PC-9 (cell line): ENCODE data around the gene R3HDM1. TPM values are rescaled to one million over a fixed set of nuclear protein-coding genes. Genes with fewer than 3 reads are reported as not detected.
"Not testable (repeated sequence)": the region's sequence is repeated elsewhere in the genome, so short reads cannot be mapped to it uniquely, and the experiment has no call there.

Experiments
- BruUV-seq: library from RNA; stranded (reverse); fragments of 400-500 nt; replicated peaks from 2 replicates; lab custom pipeline; 2021; lab: Mats Ljungman, UMichigan
- CTCF ChIA-PET: fragments of 300-600 bp; sonication (Branson Sonifier 250); formaldehyde crosslinking; loops from one replicate; lab custom pipeline; 2022; ENCODE audit warnings: antibody characterized with exemption; lab: Charles Lee
- POLR2A ChIA-PET: fragments of 300-600 bp; sonication (Branson Sonifier 250); formaldehyde crosslinking; loops from one replicate; lab custom pipeline; 2022; ENCODE audit warnings: antibody characterized with exemption; ENCODE audit not compliant: unreplicated experiment; lab: Charles Lee
- DNase-seq, 2 experiments: peaks; one replicate each; pipeline versions ENCODE4 v3.0.0 to v3.0.0-alpha.2; 2015 to 2022; ENCODE audit warnings: mixed read lengths in 1 of 2
- H2AFZ ChIP-seq: fragments of 200-600 bp; sonication (generic); 2 replicates; pipeline ENCODE4 v1.8.1; 2017; ENCODE audit warnings: antibody characterized with exemption
- H3F3A ChIP-seq: fragments of 200-600 bp; sonication (generic); 2 replicates; pipeline ENCODE4 v1.8.1; 2017; ENCODE audit warnings: antibody characterized with exemption, mild to moderate bottlenecking, low read depth; ENCODE audit not compliant: insufficient read depth
- H3K27ac ChIP-seq: fragments of 200-600 bp; sonication (generic); 2 replicates; pipeline ENCODE4 v1.6.1; 2016; ENCODE audit warnings: mixed run types
- H3K27me3 ChIP-seq: fragments of 200-600 bp; sonication (generic); 2 replicates; pipeline ENCODE4 v1.6.1; 2016; ENCODE audit warnings: low read depth, mixed run types; ENCODE audit not compliant: insufficient read depth
- H3K36me3 ChIP-seq: fragments of 200-600 bp; sonication (generic); 2 replicates; pipeline ENCODE4 v1.6.1; 2016; ENCODE audit warnings: low read depth, mixed run types
- H3K4me1 ChIP-seq: fragments of 200-600 bp; sonication (generic); replicated peaks from 2 replicates; pipeline ENCODE4 v1.6.1; 2016; ENCODE audit warnings: mixed run types; ENCODE audit not compliant: insufficient read depth
- H3K4me2 ChIP-seq: fragments of 200-600 bp; sonication (generic); 2 replicates; pipeline ENCODE4 v1.6.1; 2017; ENCODE audit warnings: mixed run types
- H3K4me3 ChIP-seq: fragments of 200-600 bp; sonication (generic); 2 replicates; pipeline ENCODE4 v1.6.1; 2016; ENCODE audit warnings: mixed run types
- H3K79me2 ChIP-seq: fragments of 200-600 bp; sonication (generic); 2 replicates; pipeline ENCODE4 v1.6.1; 2017; ENCODE audit warnings: low read depth, mixed run types
- H3K9me2 ChIP-seq: fragments of 200-600 bp; sonication (generic); 2 replicates; pipeline ENCODE4 v1.8.1; 2017; ENCODE audit warnings: mild to moderate bottlenecking; ENCODE audit not compliant: insufficient read depth
- H3K9me3 ChIP-seq: fragments of 200-600 bp; sonication (generic); 2 replicates; pipeline ENCODE4 v1.8.1; 2016; ENCODE audit warnings: low read depth; ENCODE audit not compliant: insufficient read depth
- H4K20me1 ChIP-seq: fragments of 200-600 bp; sonication (generic); 2 replicates; pipeline ENCODE4 v1.8.1; 2017; ENCODE audit not compliant: insufficient read depth
- EZH2 ChIP-seq: fragments of 200-600 bp; sonication (generic); IDR thresholded peaks from 2 replicates; pipeline ENCODE4 v1.8.0; 2017; ENCODE audit warnings: antibody characterized with exemption, low read depth
- intact Hi-C: fragments of 100-400 bp; cut with micrococcal nuclease; formaldehyde crosslinking; loops from one replicate; pipeline ENCODE4 v1.10.0; 2022; ENCODE audit not compliant: unreplicated experiment
- total RNA-seq: library from RNA; stranded (reverse); gene quantifications from 2 replicates; pipeline ENCODE4 v1.2.3, GENCODE V29; 2021
- TF ChIP-seq, protein P1 (sequence below): fragments of 200-600 bp; sonication (generic); conservative IDR thresholded peaks from 2 replicates; pipeline ENCODE4 v1.6.1; 2017; ENCODE audit warnings: mixed run types, antibody characterized with exemption, mild to moderate bottlenecking, moderate library complexity

R3HDM1 gene
- total RNA-seq, 1 experiment from 2014 or later = 36.7 TPM

DNA sequence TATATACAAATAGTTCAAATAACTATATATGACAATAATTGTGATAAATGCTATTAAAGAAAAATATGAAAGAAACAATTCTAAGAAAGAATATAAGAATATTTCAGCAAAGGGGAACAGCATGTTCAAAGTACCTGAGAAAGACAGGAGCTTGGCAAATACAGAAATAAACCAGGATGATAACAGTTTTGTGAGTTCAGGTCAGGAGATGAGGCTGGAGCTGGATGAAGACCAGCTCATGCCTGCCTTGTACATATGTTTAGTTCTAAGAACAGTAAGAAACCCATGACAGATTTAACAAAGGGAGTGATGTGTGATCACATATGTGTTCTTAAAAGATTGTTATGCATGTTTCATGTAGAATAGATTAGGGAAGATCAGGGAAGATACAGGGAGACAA lies 98.2 kb downstream of the R3HDM1 start:
- ChIA-PET CTCF (no interaction called here), POLR2A (no interaction called here)
- Histone ChIP-seq H3F3A (0 out of 2 replicates have a peak, but pooled peaks cover 2% of the 10 kb centered on the region), H3K36me3 (no peaks in the 10 kb centered on the region), H4K20me1 (no peaks in the 10 kb centered on the region), H3K9me2 (no peaks in the 10 kb centered on the region), H3K4me1 (no peaks in the 10 kb centered on the region), H3K4me3 (no peak overlapping the region), H3K27me3 (no peaks in the 10 kb centered on the region), H3K27ac (no peak overlapping the region), H3K79me2 (no peaks in the 10 kb centered on the region), H3K9me3 (no peaks in the 10 kb centered on the region), H2AFZ (no peak overlapping the region), H3K4me2 (no peak overlapping the region)
- intact Hi-C loops = no loop called here
- no TSS peak for BruUV-seq
- TF ChIP-seq, protein P1, sequence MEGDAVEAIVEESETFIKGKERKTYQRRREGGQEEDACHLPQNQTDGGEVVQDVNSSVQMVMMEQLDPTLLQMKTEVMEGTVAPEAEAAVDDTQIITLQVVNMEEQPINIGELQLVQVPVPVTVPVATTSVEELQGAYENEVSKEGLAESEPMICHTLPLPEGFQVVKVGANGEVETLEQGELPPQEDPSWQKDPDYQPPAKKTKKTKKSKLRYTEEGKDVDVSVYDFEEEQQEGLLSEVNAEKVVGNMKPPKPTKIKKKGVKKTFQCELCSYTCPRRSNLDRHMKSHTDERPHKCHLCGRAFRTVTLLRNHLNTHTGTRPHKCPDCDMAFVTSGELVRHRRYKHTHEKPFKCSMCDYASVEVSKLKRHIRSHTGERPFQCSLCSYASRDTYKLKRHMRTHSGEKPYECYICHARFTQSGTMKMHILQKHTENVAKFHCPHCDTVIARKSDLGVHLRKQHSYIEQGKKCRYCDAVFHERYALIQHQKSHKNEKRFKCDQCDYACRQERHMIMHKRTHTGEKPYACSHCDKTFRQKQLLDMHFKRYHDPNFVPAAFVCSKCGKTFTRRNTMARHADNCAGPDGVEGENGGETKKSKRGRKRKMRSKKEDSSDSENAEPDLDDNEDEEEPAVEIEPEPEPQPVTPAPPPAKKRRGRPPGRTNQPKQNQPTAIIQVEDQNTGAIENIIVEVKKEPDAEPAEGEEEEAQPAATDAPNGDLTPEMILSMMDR = no peak
- TF ChIP-seq EZH2 = no peak
- DNase-seq = no peak

DNA sequence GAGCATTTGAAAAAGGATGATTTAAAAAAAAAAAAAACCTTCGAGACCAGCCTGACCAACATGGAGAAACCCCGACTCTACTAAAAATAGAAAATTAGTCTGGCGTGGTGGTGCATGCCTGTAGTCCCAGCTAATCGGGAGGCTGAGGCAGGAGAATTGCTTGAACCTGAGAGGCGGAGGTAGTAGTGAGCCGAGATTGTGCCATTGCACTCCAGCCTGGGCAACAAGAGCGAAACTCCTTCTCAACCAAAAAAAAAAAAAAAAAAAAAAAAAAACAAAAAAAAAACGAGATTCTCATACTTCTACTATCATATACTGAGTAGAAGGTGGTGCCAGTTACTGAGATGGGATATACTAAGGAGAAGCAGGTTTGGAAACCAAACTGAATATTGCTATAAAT lies 98.8 kb downstream of the R3HDM1 start:
- H3F3A ChIP-seq, POLR2A ChIA-PET, intact Hi-C loops, H3K36me3 ChIP-seq, H2AFZ ChIP-seq, H4K20me1 ChIP-seq, H3K9me3 ChIP-seq, H3K79me2 ChIP-seq, DNase-seq, CTCF ChIA-PET, BruUV-seq, H3K4me2 ChIP-seq, H3K4me1 ChIP-seq, H3K27ac ChIP-seq, H3K27me3 ChIP-seq, H3K4me3 ChIP-seq, H3K9me2 ChIP-seq: not testable (repeated sequence)

DNA sequence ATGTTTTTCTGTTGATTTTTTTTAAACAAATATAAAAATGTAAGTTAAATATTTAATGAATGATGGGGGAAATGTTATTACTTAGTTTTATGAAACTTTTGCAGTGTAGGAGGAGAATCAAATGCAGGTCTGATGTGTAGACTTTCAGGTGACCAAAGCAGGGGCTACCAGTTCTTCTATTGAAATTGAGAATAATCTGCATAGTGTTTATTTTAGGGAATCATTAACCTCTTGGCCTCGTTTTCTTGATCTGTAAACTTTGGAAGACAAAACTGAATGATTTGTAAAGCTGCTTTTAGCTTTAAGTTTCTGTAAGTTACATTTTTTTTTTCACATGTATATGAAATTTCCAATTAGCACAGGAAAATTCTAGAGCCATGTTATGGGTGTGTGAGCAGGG lies 99.2 kb downstream of the R3HDM1 start:
- intact Hi-C loops = no loop called here
- Histone ChIP-seq H3K27ac (no peak overlapping the region), H3K27me3 (no peaks in the 10 kb centered on the region), H4K20me1 (no peaks in the 10 kb centered on the region), H3K9me2 (no peaks in the 10 kb centered on the region), H3K9me3 (no peaks in the 10 kb centered on the region), H2AFZ (no peak overlapping the region), H3K36me3 (no peaks in the 10 kb centered on the region), H3K4me3 (no peak overlapping the region), H3K79me2 (no peaks in the 10 kb centered on the region), H3K4me2 (no peak overlapping the region), H3F3A (0 out of 2 replicates have a peak, but pooled peaks cover 2% of the 10 kb centered on the region), H3K4me1 (no peaks in the 10 kb centered on the region)
- TF ChIP-seq, protein P1 = no peak
- no peak for TF ChIP-seq EZH2
- ChIA-PET CTCF (no interaction called here), POLR2A (no interaction called here)
- no TSS peak for BruUV-seq
- no peak for DNase-seq

DNA sequence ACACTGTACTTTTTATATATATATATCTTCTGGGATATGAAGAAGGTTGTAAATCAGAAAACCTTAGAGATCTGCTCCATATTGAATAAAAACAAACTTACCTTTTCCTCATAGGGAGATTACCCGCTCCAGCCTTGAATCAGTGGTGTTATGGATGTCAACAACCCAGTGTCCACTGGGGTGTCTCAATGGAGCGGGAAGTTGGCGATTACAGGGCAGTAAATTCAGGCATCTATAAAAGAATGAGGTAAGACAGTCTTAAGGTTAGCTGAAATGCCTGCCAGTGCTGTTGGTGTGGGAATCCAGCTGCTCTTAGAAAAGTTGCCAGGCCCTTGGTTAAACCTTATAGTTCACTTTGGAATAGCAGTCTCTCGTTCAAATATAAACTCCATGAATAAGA lies 102.3 kb downstream of the R3HDM1 start:
- Histone ChIP-seq H3K27ac (no peak overlapping the region), H3K79me2 (no peaks in the 10 kb centered on the region), H3K27me3 (no peaks in the 10 kb centered on the region), H2AFZ (no peak overlapping the region), H3K4me2 (no peak overlapping the region), H4K20me1 (no peaks in the 10 kb centered on the region), H3F3A (0 out of 2 replicates have a peak, but pooled peaks cover 2% of the 10 kb centered on the region), H3K9me2 (no peaks in the 10 kb centered on the region), H3K4me3 (no peak overlapping the region), H3K9me3 (no peaks in the 10 kb centered on the region), H3K36me3 (0 out of 2 replicates have a peak, but pooled peaks cover 2% of the 10 kb centered on the region), H3K4me1 (no peaks in the 10 kb centered on the region)
- CTCF ChIA-PET = no interaction called here
- no peak for TF ChIP-seq EZH2
- TF ChIP-seq, protein P1 = no peak
- intact Hi-C loops = no loop called here
- no peak for DNase-seq
- POLR2A ChIA-PET = no interaction called here
- no TSS peak for BruUV-seq
